NCI-H524 (cell line): ENCODE data around the gene RABGAP1.

Experiments
- DNase-seq, 2 experiments: peaks; one replicate each; lab custom pipeline; 2025; lab: John Stamatoyannopoulos, UW

Gene RABGAP1

GRCh38 chr9:123112015-123112975 lies 171.5 kb downstream of the RABGAP1 start:
- no peak for DNase-seq

DNA sequence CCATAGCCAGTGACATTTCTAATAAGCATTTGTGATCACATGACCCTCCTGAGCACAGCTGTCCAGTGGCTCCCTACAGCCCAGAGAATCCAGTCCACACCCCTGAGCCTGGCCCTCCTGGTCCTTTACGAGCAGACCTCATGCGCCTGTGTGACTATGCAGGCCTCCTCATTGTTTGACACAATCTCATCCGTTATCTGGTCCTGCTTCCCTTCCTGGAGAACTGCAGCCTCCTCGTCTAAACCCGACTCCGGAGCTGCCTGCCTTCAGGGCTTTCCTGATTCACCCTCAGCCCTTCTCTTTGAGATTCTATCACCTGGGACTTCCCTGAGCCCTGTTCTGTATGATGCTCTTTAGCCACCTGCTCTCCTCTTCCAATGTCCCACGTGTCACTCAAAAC lies 172.4 kb downstream of the RABGAP1 start:
- DNase-seq = no peak

- no peak for DNase-seq
Observed at GRCh38 chr9:123115146-123115913, 174.5 kb downstream of the RABGAP1 start.

DNA sequence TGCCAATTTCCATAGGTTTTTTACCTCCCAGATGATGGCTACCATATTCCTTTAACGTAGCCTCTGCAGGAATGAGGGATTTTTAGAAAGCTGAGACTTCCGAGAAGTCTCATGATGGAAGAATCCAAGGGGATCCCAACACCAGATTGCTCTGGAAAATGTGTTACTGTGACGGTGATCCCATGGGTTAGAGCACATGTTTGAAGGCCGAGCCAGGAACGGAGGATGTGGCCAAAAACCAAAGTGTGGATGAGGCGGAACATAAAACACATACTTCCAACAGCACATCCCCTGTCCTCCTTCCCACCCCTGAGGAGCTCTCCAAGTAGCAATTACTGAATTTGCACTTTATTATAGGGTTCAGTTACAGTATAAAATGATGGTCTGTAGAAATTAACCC lies 175.2 kb downstream of the RABGAP1 start:
- no peak for DNase-seq

GRCh38 chr9:123119566-123119965 lies 178.7 kb downstream of the RABGAP1 start:
- no peak for DNase-seq

DNA sequence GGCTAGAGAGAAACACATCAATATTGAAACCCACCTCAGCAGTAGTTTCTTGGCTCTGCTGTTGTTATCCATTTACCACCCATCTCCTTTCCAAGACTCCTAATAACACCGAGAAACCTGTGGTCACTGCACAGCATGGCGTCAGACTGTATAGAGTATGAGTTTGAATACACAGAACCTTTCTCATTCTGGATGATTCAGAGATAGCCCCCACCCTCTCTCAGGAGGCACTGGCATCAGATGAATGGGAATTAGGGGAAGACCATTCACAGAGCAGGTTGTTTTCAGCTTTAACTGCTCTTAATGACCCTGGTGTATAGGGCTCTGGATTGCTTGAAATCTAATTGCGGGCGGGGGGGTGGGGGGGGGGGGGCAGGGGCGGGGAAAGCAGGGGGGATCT lies 179.3 kb downstream of the RABGAP1 start:
- no peak for DNase-seq

DNA sequence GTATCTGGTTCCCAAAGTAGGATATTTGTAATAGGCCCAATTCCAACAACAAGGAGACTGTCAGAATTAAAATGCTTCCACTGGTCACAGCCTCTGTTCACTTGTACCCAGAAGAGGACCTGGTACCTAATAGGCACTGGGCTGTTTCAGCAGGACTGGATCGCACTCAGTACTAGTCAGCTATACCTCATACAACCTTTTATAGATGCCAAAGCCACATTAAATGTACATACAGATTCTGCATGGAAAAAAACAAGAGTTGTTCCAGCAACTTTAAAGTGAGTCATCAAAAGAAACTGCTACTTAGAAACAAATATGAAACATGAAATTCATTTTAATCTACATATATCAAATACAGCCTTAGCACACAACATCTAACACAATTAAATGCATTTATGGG lies 180.1 kb downstream of the RABGAP1 start:
- no peak for DNase-seq

DNA sequence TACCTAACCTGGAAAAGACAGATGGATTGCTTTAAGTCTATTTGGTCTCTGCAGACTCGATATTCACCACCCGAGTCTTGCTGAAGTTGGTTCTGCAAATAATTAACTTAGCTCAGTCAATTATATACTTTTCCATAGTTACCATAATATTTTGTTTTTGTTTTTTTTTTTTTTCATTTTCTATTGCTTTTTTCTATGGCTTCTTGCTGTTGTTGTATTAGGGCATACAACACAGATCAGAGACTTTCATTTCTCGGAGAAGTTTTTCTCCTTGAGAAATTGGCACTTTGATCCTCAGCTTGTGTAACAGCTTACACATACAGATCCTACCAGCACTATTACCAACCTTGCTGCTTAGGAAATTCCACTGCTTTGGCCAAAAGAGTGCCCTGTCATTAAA lies 180.6 kb downstream of the RABGAP1 start:
- no peak for DNase-seq

GRCh38 chr9:123127512-123128075 lies 186.8 kb downstream of the RABGAP1 start:
- no peak for DNase-seq

- no peak for DNase-seq
Observed at GRCh38 chr9:123128591-123128990, 187.8 kb downstream of the RABGAP1 start.

- no peak for DNase-seq
Observed at GRCh38 chr9:123129423-123129822, 188.6 kb downstream of the RABGAP1 start.

GRCh38 chr9:123131258-123131657 lies 190.4 kb downstream of the RABGAP1 start:
- DNase-seq = no peak

DNA sequence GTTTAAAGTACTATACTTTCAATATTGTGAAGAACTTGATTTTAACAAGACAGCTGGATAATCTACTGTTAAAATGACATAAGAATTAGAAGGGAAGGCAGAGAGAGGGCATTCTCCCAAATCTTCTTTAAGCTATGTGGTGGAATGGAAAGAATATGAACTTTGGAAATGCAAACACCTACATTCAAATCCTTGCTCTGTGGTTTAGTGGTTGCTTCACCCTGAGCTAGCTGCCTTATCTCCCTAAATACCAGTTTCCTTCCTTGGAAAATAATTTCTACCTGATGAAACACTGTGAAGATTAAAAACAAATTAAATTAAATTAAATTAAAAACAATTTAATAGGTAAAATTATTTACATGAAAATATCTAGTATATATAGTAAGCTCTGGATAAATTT lies 191.2 kb downstream of the RABGAP1 start:
- DNase-seq = no peak

DNA sequence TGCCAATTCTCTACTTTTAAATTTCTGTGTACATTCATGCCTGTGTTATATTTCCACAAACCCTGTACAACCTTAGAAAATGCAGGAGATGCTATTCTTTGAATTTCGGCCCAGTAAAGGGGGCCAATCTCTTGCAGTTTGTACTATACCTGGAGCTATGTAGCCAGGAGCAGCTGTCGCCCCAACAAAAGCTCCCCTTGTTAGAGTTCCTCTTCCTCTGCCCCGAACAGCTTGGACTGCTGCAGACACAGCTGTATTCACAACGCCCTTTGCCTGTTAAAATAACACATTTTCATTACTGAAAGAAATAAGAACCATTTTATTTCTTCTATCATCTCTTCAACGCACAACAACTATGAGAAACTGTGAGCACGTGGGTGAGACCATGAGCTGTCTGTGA lies 191.9 kb downstream of the RABGAP1 start:
- no peak for DNase-seq

DNA sequence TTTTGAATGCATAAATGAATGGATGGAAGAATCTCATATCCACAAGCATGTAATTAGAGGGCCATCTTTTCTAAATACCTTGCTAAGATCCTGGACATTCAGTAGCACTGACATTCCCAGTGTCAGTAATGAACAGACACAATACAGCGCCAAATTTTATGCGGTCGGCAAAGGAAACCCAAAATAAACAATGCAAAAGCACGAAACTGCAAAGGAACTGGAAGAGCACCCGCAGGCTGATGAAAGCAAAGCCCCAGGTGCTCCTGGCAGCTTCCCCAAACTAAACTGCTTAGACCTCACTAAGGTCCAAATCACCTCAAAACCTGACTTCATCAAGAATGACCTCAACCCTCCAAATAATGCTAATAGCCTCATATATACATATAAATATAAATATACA lies 194.6 kb downstream of the RABGAP1 start:
- DNase-seq = no peak

GRCh38 chr9:123138163-123138562 lies 197.3 kb downstream of the RABGAP1 start:
- DNase-seq = no peak

- no peak for DNase-seq
Observed at GRCh38 chr9:123149067-123149466, 208.2 kb downstream of the RABGAP1 start.

- no peak for DNase-seq
Observed at GRCh38 chr9:123150708-123151503, 210.1 kb downstream of the RABGAP1 start.
